Thoracic aorta (tissue), 2 donors: ENCODE results near the gene MOAP1. TPM values are rescaled to one million over a fixed set of nuclear protein-coding genes. Genes with fewer than 3 reads are reported as not detected.
"Not testable (repeated sequence)": the region's sequence is repeated elsewhere in the genome, so short reads cannot be mapped to it uniquely, and the experiment has no call there.

ENCODE experiments used
- ATAC-seq: fragments of 150-250 bp; one replicate; pipeline ENCODE4 v1.8.0; 2017; ENCODE audit warnings: low read depth; ENCODE audit not compliant: insufficient number of reproducible peaks, low FRiP score
- DNase-seq: peaks from one replicate; pipeline ENCODE4 v3.0.0-alpha.2; 2020; ENCODE audit warnings: low spot score
- H3K27ac ChIP-seq, 2 donors: fragments of 200-600 bp; sonication (generic); 1 replicate in 1 of 2; 2 replicates in 1 of 2; pipeline ENCODE4 v1.5.1; 2016; ENCODE audit warnings: mild to moderate bottlenecking in 2 of 2, moderate library complexity in 2 of 2
- H3K27me3 ChIP-seq: fragments of 200-600 bp; sonication (generic); replicated peaks from 2 replicates; pipeline ENCODE4 v1.6.0; 2016; ENCODE audit warnings: mild to moderate bottlenecking; ENCODE audit not compliant: insufficient read depth
- H3K36me3 ChIP-seq: fragments of 200-600 bp; sonication (generic); one replicate; pipeline ENCODE4 v1.5.1; 2016
- H3K4me1 ChIP-seq, 2 donors: fragments of 200-600 bp; sonication (generic); 1 replicate in 1 of 2; 2 replicates in 1 of 2; pipeline versions ENCODE4 v1.5.1 to v1.6.0; 2016; ENCODE audit warnings: low read depth in 2 of 2, mild to moderate bottlenecking in 1 of 2; ENCODE audit not compliant: control insufficient read depth in 1 of 2
- H3K4me3 ChIP-seq: fragments of 200-600 bp; sonication (generic); 2 replicates; pipeline ENCODE4 v1.5.1; 2016; ENCODE audit warnings: mild to moderate bottlenecking
- H3K9me3 ChIP-seq: fragments of 200-600 bp; sonication (generic); 2 replicates; pipeline ENCODE4 v1.5.1; 2016
- total RNA-seq, 2 donors: library from RNA; depleted of rRNA; stranded (reverse); fragments of >200 nt; gene quantifications; one replicate each; pipeline versions ENCODE4 v1.1.0 to v1.2.3, GENCODE V29; 2016
- TF ChIP-seq, protein P1 (sequence below): fragments of 200-600 bp; sonication (generic); IDR thresholded peaks from one replicate; pipeline ENCODE4 v1.5.1; 2019; ENCODE audit warnings: antibody characterized with exemption

Gene MOAP1
- total RNA-seq, 2 donors from 2014 or later, result 26.0 to 28.6 TPM

DNA sequence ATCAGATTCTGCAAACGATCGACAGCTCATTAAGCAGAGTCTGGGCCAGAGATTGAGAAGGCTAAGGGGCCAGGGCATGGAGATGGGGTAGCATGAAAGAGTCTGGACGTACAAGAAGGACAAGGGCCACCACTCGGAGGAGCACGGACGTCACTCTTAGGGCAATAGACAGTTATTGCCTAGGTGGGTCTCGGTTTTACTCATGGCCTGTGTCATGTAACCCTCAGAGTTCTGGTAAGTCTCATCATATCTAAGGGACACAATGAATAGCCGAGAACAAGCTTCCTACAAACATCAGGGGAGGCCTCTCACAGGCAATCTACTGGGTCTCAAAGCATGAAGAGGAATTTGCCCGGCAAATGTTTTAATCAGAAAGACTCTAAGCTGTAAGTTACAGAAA is 38.6 kb downstream of the MOAP1 start:
- ATAC-seq (no peak), DNase-seq (no peak)
- Histone ChIP-seq H3K4me3 (no peak overlapping the region), H3K27me3 (no peaks in the 10 kb centered on the region), H3K27ac (no peak overlapping the region), H3K9me3 (no peaks in the 10 kb centered on the region), H3K36me3 (no peaks in the 10 kb centered on the region), H3K4me1 (no peaks in the 10 kb centered on the region)
- TF ChIP-seq, protein P1, sequence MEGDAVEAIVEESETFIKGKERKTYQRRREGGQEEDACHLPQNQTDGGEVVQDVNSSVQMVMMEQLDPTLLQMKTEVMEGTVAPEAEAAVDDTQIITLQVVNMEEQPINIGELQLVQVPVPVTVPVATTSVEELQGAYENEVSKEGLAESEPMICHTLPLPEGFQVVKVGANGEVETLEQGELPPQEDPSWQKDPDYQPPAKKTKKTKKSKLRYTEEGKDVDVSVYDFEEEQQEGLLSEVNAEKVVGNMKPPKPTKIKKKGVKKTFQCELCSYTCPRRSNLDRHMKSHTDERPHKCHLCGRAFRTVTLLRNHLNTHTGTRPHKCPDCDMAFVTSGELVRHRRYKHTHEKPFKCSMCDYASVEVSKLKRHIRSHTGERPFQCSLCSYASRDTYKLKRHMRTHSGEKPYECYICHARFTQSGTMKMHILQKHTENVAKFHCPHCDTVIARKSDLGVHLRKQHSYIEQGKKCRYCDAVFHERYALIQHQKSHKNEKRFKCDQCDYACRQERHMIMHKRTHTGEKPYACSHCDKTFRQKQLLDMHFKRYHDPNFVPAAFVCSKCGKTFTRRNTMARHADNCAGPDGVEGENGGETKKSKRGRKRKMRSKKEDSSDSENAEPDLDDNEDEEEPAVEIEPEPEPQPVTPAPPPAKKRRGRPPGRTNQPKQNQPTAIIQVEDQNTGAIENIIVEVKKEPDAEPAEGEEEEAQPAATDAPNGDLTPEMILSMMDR, result no peak

DNA sequence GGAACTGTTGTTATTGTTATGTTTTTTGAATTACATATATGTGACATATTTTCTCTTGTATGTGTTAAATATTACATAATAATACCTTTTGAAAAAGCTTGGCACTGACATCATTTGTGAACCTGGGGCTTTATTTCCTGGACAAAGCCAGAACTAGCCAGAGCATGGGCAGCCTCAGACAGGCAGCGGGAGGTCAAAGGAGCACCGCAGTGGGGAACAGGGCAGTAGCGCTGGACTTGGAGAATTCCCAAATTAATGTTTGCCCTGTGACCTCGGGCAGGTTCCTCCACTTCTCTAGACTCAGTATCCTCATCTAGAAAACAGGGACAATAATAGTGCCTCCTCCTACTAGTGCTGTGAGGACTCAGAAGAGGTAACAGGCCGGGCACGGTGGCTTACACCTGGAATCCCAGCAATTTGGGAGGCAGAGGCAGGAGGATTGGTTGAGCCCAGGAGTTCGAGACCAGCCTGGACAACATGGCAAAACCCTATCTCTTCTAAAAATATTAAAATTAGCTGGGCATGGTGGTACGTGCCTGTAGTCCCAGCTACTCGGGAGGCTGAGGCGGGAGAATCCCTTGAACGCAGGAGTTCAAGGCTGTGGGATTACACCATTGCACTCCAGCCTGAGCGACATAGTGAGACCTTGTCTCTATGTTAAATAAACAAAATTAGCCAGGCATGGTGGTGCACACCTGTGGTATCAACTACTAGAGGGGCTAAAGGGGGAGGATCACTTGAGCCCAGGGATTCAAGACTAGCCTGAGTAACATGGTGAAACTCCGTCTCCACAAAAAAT is 41.6 kb downstream of the MOAP1 start:
- Histone ChIP-seq H3K4me3 (no peak overlapping the region), H3K27me3 (no peaks in the 10 kb centered on the region), H3K36me3 (no peaks in the 10 kb centered on the region), H3K4me1 (no peaks in the 10 kb centered on the region), H3K27ac (no peak overlapping the region), H3K9me3 (no peaks in the 10 kb centered on the region)
- ATAC-seq (no peak), DNase-seq (no peak)
- TF ChIP-seq, protein P1, result no peak

DNA sequence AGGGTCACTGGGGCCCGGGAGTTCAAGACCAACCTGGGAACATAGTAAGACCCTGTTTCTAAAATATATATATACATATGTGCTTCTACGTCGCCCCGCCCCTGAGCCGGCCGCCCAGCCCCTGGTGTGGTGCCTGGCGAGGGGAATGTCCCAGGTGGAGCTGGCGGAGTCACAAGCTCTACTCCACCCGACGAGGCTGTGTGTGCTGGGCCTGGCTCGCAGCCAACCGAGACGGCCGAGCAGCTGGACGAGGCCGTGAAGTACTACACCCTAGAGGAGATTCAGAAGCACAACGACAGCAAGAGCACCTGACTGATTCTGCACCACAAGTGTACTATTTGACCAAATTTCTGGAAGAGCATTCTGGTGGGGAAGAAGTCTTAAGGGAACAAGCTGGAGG is 46.8 kb downstream of the MOAP1 start:
- no peaks in the 10 kb centered on the region for H3K9me3 ChIP-seq
- no peaks in the 10 kb centered on the region for H3K36me3 ChIP-seq
- no peaks in the 10 kb centered on the region for H3K4me1 ChIP-seq
- DNase-seq, result no peak
- no peak for ATAC-seq
- TF ChIP-seq, protein P1, result no peak
- H3K27ac ChIP-seq, result no peak overlapping the region
- H3K4me3 ChIP-seq, result no peak overlapping the region
- no peaks in the 10 kb centered on the region for H3K27me3 ChIP-seq

DNA sequence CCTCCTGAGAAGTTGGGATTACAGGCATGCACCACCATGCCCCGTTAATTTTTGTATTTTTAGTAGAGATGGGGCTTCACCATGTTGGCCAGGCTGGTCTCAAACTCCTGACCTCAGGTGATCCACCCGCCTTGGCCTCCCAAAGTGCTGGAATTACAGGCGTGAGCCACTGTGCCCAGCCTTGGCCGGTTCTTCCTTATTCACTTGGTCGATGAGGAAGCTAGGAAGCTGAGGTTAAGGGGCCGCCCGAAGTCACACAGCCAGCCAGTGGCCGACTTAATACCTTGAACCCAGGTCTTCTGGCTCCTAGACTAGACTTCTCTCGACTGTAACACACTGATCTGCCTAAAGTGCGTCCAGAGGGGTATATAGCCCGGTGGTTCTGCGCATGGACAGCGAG is 48.2 kb downstream of the MOAP1 start:
- H3K36me3 ChIP-seq, H3K4me3 ChIP-seq, H3K27ac ChIP-seq, ATAC-seq, H3K9me3 ChIP-seq, H3K4me1 ChIP-seq, H3K27me3 ChIP-seq, DNase-seq: not testable (repeated sequence)

DNA sequence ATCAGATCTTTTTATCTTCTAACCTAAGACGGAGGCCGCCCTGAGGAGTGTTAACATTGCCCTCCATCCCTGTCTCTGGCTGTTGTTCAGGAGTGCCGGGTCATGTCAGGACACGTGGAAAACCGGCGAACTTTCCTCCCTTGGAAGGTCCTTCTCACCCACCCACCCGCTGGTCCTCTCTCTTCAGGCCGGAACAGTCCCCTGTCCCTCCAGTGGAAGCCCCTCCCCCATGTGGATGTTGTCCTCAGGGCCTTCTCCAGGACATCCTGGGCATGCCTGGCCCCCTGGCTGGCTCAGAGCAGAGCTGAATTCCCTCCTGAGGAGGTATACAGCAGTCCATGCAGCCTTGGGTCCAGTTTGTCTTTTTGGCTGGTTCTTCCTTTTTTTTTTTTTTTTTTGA is 48.7 kb downstream of the MOAP1 start:
- no peak overlapping the region for H3K4me3 ChIP-seq
- H3K27ac ChIP-seq, result no peak overlapping the region
- DNase-seq (no peak), ATAC-seq (no peak)
- H3K9me3 ChIP-seq, result no peaks in the 10 kb centered on the region
- H3K36me3 ChIP-seq, result no peaks in the 10 kb centered on the region
- no peaks in the 10 kb centered on the region for H3K4me1 ChIP-seq
- no peaks in the 10 kb centered on the region for H3K27me3 ChIP-seq
- TF ChIP-seq, protein P1, result no peak

GRCh38 chr14:93135399-93135798 is 49.3 kb downstream of the MOAP1 start:
- Histone ChIP-seq H3K27me3 (no peaks in the 10 kb centered on the region), H3K27ac (no peak overlapping the region), H3K4me3 (no peak overlapping the region), H3K9me3 (no peaks in the 10 kb centered on the region), H3K36me3 (no peaks in the 10 kb centered on the region), H3K4me1 (no peaks in the 10 kb centered on the region)
- DNase-seq, result no peak
- TF ChIP-seq, protein P1, result no peak
- ATAC-seq, result no peak
